Astrocyte (in vitro differentiated cells and primary cell): ENCODE data around the gene ACAA1. TPM values are rescaled to one million over a fixed set of nuclear protein-coding genes. Genes with fewer than 3 reads are reported as not detected.

Source experiments
- DNase-seq: peaks from one replicate; pipeline ENCODE4 v3.0.0-alpha.2; 2010; ENCODE audit warnings: low read depth
- FAIRE-seq: peaks from 2 replicates; lab custom pipeline; 2011; peaks lifted over from hg19 to GRCh38; lab: Jason Lieb, UNC
- H2AFZ ChIP-seq: 2 replicates; pipeline ENCODE4 v1.6.0; 2012; ENCODE audit warnings: low read depth, low read length, inconsistent platforms
- H3K27ac ChIP-seq: 2 replicates; pipeline ENCODE4 v1.5.1; 2011; ENCODE audit warnings: low read depth, low read length, inconsistent platforms
- H3K27me3 ChIP-seq: 2 replicates; pipeline ENCODE4 v1.6.0; 2011; ENCODE audit warnings: low read length, inconsistent platforms; ENCODE audit not compliant: insufficient read depth
- H3K36me3 ChIP-seq: 2 replicates; pipeline ENCODE4 v1.5.1; 2011; ENCODE audit warnings: low read length, inconsistent platforms; ENCODE audit not compliant: insufficient read depth
- H3K4me1 ChIP-seq: 2 replicates; pipeline ENCODE4 v1.5.1; 2011; ENCODE audit warnings: low read length, inconsistent platforms; ENCODE audit not compliant: insufficient read depth
- H3K4me2 ChIP-seq: 2 replicates; pipeline ENCODE4 v1.6.0; 2012; ENCODE audit warnings: low read length, inconsistent platforms
- H3K4me3 ChIP-seq: 2 replicates; pipeline ENCODE4 v1.5.1; 2011; ENCODE audit warnings: low read depth, mild to moderate bottlenecking, low read length, inconsistent platforms; ENCODE audit not compliant: insufficient read depth
- H3K79me2 ChIP-seq: 2 replicates; pipeline ENCODE4 v1.6.0; 2012; ENCODE audit warnings: mild to moderate bottlenecking, low read length, inconsistent platforms; ENCODE audit not compliant: insufficient read depth
- H3K9ac ChIP-seq: 2 replicates; pipeline ENCODE4 v1.6.0; 2012; ENCODE audit warnings: mild to moderate bottlenecking, low read length, inconsistent platforms
- H3K9me3 ChIP-seq: 2 replicates; pipeline ENCODE4 v1.5.1; 2012; ENCODE audit warnings: low read depth, mild to moderate bottlenecking, low read length, inconsistent platforms; ENCODE audit not compliant: insufficient read depth
- H4K20me1 ChIP-seq: 2 replicates; pipeline ENCODE4 v1.6.0; 2012; ENCODE audit warnings: low read length, inconsistent platforms; ENCODE audit not compliant: insufficient read depth
- H3K27ac Mint-ChIP-seq: one replicate; pipeline ENCODE4 v1.8.0; 2021; ENCODE audit warnings: mild to moderate bottlenecking, mixed read lengths; ENCODE audit not compliant: unreplicated experiment
- H3K27me3 Mint-ChIP-seq: one replicate; pipeline ENCODE4 v1.8.0; 2021; ENCODE audit warnings: low read depth, mixed read lengths; ENCODE audit not compliant: unreplicated experiment
- H3K36me3 Mint-ChIP-seq: one replicate; pipeline ENCODE4 v1.8.0; 2021; ENCODE audit warnings: low read depth, mixed read lengths; ENCODE audit not compliant: unreplicated experiment
- H3K4me1 Mint-ChIP-seq: one replicate; pipeline ENCODE4 v1.8.0; 2021; ENCODE audit warnings: low read depth, mixed read lengths; ENCODE audit not compliant: unreplicated experiment
- H3K4me3 Mint-ChIP-seq: one replicate; pipeline ENCODE4 v1.8.0; 2021; ENCODE audit warnings: mild to moderate bottlenecking, moderate library complexity, mixed read lengths; ENCODE audit not compliant: unreplicated experiment
- H3K9me3 Mint-ChIP-seq: one replicate; pipeline ENCODE4 v1.8.0; 2021; ENCODE audit warnings: mild to moderate bottlenecking, mixed read lengths; ENCODE audit not compliant: unreplicated experiment
- CTCF ChIP-seq: IDR thresholded peaks from 2 replicates; pipeline ENCODE4 v1.5.1; 2011; ENCODE audit warnings: low read depth, mild to moderate bottlenecking, inconsistent platforms, low read length, moderate library complexity; ENCODE audit not compliant: insufficient read depth
- EZH2 ChIP-seq: IDR thresholded peaks from 2 replicates; pipeline ENCODE4 v1.6.1; 2012; ENCODE audit warnings: mild to moderate bottlenecking, low read length, inconsistent platforms; ENCODE audit not compliant: insufficient read depth
- total RNA-seq: library from RNA; stranded (reverse); gene quantifications from 2 replicates; pipeline ENCODE4 v1.2.1, GENCODE V29; 2021

The ACAA1 gene
- total RNA-seq, 1 donor from 2014 or later = 69.4 TPM

DNA sequence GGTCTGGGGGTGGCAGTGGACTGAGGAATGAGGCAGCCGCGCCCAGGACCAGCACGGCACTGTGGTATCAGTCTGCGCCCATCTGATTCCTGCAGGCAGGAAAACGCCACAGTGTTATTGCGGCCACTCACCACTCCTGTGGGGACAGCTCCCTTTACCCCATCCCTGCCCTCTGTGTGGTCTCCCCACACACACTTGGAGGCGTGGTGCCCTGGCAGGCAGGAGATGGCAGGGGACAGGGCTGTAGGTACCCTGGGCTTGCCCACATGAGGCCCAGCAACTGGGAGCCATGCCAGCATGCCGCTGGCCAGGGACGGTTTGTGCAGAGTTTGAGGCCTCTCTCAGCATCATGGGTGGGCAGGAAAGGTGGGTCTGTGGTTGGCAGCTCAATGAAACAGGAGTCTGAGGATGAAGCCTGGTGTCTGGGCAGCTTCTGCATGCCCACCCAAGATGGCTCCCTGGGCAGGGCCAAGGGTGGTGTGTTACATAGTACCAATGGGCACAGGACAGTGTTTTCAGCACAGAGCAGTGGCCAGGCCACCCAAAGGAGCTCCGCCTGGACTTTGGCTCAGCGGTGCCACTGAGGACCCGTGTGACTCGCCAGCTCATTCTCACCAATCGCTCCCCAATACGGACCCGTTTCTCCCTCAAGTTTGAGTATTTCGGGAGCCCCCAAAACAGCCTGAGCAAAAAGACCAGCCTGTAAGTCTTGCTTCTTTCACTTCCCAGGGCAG is 27.2 kb downstream of the ACAA1 start:
- H3K9ac ChIP-seq = no peak overlapping the region
- no peaks in the 10 kb centered on the region for H3K27me3 ChIP-seq
- no peaks in the 10 kb centered on the region for H4K20me1 ChIP-seq
- H3K4me3 Mint-ChIP-seq = no peak overlapping the region
- H3K36me3 Mint-ChIP-seq = no peaks in the 10 kb centered on the region
- no peak overlapping the region for H3K4me3 ChIP-seq
- TF ChIP-seq CTCF = no peak
- no peak for TF ChIP-seq EZH2
- no peaks in the 10 kb centered on the region for H3K36me3 ChIP-seq
- no peak overlapping the region for H3K27ac Mint-ChIP-seq
- H3K27ac ChIP-seq = no peak overlapping the region
- FAIRE-seq (no peak), DNase-seq (no peak)
- H3K4me1 ChIP-seq = no peaks in the 10 kb centered on the region
- no peaks in the 10 kb centered on the region for H3K9me3 ChIP-seq
- no peaks in the 10 kb centered on the region for H3K9me3 Mint-ChIP-seq
- H3K27me3 Mint-ChIP-seq = peaks cover 10% of the 10 kb centered on the region
- no peak overlapping the region for H3K4me2 ChIP-seq
- no peaks in the 10 kb centered on the region for H3K4me1 Mint-ChIP-seq
- H3K79me2 ChIP-seq = no peaks in the 10 kb centered on the region
- no peak overlapping the region for H2AFZ ChIP-seq

- Histone ChIP-seq H3K4me2 (no peak overlapping the region), H2AFZ (no peak overlapping the region), H4K20me1 (no peaks in the 10 kb centered on the region), H3K36me3 (no peaks in the 10 kb centered on the region), H3K27me3 (no peaks in the 10 kb centered on the region), H3K9ac (no peak overlapping the region), H3K27ac (no peak overlapping the region), H3K9me3 (no peaks in the 10 kb centered on the region), H3K4me1 (no peaks in the 10 kb centered on the region), H3K79me2 (no peaks in the 10 kb centered on the region), H3K4me3 (no peak overlapping the region)
- no peak for DNase-seq
- Mint-ChIP-seq H3K4me1 (no peaks in the 10 kb centered on the region), H3K27ac (no peak overlapping the region), H3K27me3 (peaks cover 10% of the 10 kb centered on the region), H3K36me3 (no peaks in the 10 kb centered on the region), H3K4me3 (no peak overlapping the region), H3K9me3 (no peaks in the 10 kb centered on the region)
- no peak for TF ChIP-seq EZH2
- no peak for TF ChIP-seq CTCF
- FAIRE-seq = no peak
These were observed 28.0 kb downstream of the ACAA1 start for GRCh38 chr3:38108649-38109579.
